ENCODE data around the gene RAB10. TPM values are rescaled to one million over a fixed set of nuclear protein-coding genes. Genes with fewer than 3 reads are reported as not detected.

The RAB10 gene
- total and polyA plus RNA-seq, 9 of the 15 experiments (the other 6 are each of a cell fraction or from before 2014, with no cell fraction given), result 25.1 to 214 (median 157) TPM

DNA sequence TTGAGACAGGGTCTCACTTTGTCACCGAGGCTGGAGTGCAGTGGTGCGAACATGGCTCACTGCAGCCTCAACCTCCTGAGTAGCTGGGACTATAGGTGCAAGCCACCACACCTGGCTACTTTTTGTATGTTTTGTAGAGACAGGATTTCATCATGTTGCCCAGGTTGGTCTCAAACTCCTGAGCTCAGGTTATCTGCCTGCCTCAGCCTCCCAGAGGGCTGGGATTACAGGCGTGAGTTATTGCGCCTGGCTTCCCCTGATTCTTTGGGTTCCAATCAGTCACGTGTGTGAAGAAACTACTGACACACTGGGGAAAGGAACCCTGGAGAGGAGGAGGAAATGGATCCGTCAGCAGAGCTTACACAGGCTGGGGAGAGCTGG lies 22.3 kb upstream of the RAB10 start:
- H3K27me3 ChIP-seq (ENCODE audit: control insufficient read depth in 2 of 2, insufficient read depth in 2 of 2, low read length in 2 of 2), result no peaks in the 10 kb centered on the region
- H3K4me3 ChIP-seq, result no peak overlapping the region
- H3K9me1 ChIP-seq (ENCODE audit: control insufficient read depth, insufficient read depth, low read length), result no peaks in the 10 kb centered on the region
- no peaks in the 10 kb centered on the region for H3K79me2 ChIP-seq (ENCODE audit: control insufficient read depth, insufficient read depth, low read length)
- peaks cover 9 to 21% of the 10 kb centered on the region in 2 experiments; a peak in 4 of 5 replicates for H3K4me1 ChIP-seq (replicated peaks in 1 of 2; ENCODE audit: control insufficient read depth in 2 of 2, insufficient read depth in 2 of 2, low read length in 2 of 2)
- peak; percentile 37 for FAIRE-seq
- peak in 1 of 4 experiments; percentile 18 for DNase-seq (ENCODE audit: extremely low read depth in 1 of 4, low spot score in 3 of 4)
- POLR2A ChIA-PET, result interaction anchor here (1.5 kb wide), 1 partner anchor 11 kb away, joined by 4 read pairs; no protein-coding TSS in a partner anchor
- H3K36me3 ChIP-seq (ENCODE audit: control insufficient read depth, insufficient read depth, low read length), result no peaks in the 10 kb centered on the region; the same call in 2 of the 3 replicates
- 32% methylated on average over 6 of the region's 6 CpGs for WGBS (ENCODE audit: insufficient coverage, low coverage, missing lambda C conversion rate)
- H3K9ac ChIP-seq (ENCODE audit: insufficient read depth in 1 of 2, low read depth in 2 of 2, low read length in 2 of 2), result peak overlapping the region in 1 of 2 experiments; percentile 70; a peak in 1 of 4 replicates
- H3K9me3 ChIP-seq (replicated peaks; ENCODE audit: control insufficient read depth, insufficient read depth, low read depth, low read length), result no peaks in the 10 kb centered on the region
- intact Hi-C loops (cut with micrococcal nuclease) (no loop called here), in situ Hi-C loops (cut with MboI) (no loop called here)
- H4K20me1 ChIP-seq (replicated peaks; ENCODE audit: control insufficient read depth, insufficient read depth, low read length), result no peaks in the 10 kb centered on the region
- CTCF ChIA-PET (ENCODE audit: low intra/inter-chr PET ratio), result no interaction called here
- no peak overlapping the region for H3K4me2 ChIP-seq (ENCODE audit: insufficient read depth, low read length)
- H3K27ac ChIP-seq (ENCODE audit: extremely low read depth, low read depth, low read length), result no peak overlapping the region
- no TSS peak for BruUV-seq (replicated peaks)
- no peak overlapping the region for H2AFZ ChIP-seq (ENCODE audit: low read depth, low read length)
- ATAC-seq, result peak; percentile 50; the same call in 2 of the 3 replicates
- TF ChIP-seq, protein P1, sequence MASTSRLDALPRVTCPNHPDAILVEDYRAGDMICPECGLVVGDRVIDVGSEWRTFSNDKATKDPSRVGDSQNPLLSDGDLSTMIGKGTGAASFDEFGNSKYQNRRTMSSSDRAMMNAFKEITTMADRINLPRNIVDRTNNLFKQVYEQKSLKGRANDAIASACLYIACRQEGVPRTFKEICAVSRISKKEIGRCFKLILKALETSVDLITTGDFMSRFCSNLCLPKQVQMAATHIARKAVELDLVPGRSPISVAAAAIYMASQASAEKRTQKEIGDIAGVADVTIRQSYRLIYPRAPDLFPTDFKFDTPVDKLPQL (IDR thresholded peaks at IDR 0.05; ENCODE audit: extremely low read depth, insufficient read length), result no peak
- TF ChIP-seq CREM (IDR thresholded peaks at IDR 0.05; ENCODE audit: low read depth) (no peak), ZBTB26 (CRISPR knock-in tag; IDR thresholded peaks at IDR 0.05) (no peak), YY1 (IDR thresholded peaks at IDR 0.05; ENCODE audit: borderline replicate concordance in 1 of 3, control insufficient read depth in 1 of 3, extremely low read depth in 1 of 3, insufficient read depth in 3 of 3, insufficient read length in 1 of 3, insufficient replicate concordance in 2 of 3, low read depth in 1 of 3, low read length in 2 of 3) (no peak), ESRRB (CRISPR knock-in tag; IDR thresholded peaks at IDR 0.05; ENCODE audit: borderline replicate concordance) (no peak), ESRRA (IDR thresholded peaks at IDR 0.05; ENCODE audit: borderline replicate concordance, low read depth) (no peak), PHF20 (IDR thresholded peaks at IDR 0.05; ENCODE audit: partially characterized antibody) (no peak), HNRNPK (IDR thresholded peaks at IDR 0.05; ENCODE audit: low read depth, low read length, poor library complexity, severe bottlenecking) (no peak), U2AF2 (optimal IDR thresholded peaks at IDR 0.05; ENCODE audit: low read depth, low read length) (no peak), SPI1 (IDR thresholded peaks at IDR 0.05; ENCODE audit: borderline replicate concordance, low read depth, low read length) (no peak), MEIS2 (IDR thresholded peaks at IDR 0.05; ENCODE audit: partially characterized antibody) (peak; percentile 73), TCF3 (CRISPR knock-in tag; IDR thresholded peaks at IDR 0.05) (peak; percentile 64; the same call in 1 of the 2 replicates), MTA2 (IDR thresholded peaks at IDR 0.05; ENCODE audit: low read depth) (no peak), POLR2H (tag; IDR thresholded peaks at IDR 0.05; ENCODE audit: low read depth) (no peak), KLF6 (CRISPR knock-in tag; IDR thresholded peaks at IDR 0.05; ENCODE audit: borderline replicate concordance) (no peak), HIVEP1 (CRISPR knock-in tag; IDR thresholded peaks at IDR 0.05) (no peak), XRCC5 (IDR thresholded peaks at IDR 0.05; ENCODE audit: low read depth, low read length) (no peak), MECOM (CRISPR knock-in tag; IDR thresholded peaks at IDR 0.05) (no peak), CBFA2T3 (IDR thresholded peaks at IDR 0.05) (peak; percentile 71), CBFA2T2 (conservative IDR thresholded peaks at IDR 0.05) (peak; percentile 45), RBM17 (IDR thresholded peaks at IDR 0.05; ENCODE audit: borderline replicate concordance, low read depth, low read length) (no peak)
- TF ChIP-seq, protein P2, sequence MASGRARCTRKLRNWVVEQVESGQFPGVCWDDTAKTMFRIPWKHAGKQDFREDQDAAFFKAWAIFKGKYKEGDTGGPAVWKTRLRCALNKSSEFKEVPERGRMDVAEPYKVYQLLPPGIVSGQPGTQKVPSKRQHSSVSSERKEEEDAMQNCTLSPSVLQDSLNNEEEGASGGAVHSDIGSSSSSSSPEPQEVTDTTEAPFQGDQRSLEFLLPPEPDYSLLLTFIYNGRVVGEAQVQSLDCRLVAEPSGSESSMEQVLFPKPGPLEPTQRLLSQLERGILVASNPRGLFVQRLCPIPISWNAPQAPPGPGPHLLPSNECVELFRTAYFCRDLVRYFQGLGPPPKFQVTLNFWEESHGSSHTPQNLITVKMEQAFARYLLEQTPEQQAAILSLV (tag; IDR thresholded peaks at IDR 0.05), result no peak
